ENCODE measurements around the gene BEST4. TPM values are rescaled to one million over a fixed set of nuclear protein-coding genes. Genes with fewer than 3 reads are reported as not detected.

Gene BEST4
- total and polyA plus RNA-seq, 2 of the 13 experiments (the other 11 are each of a cell fraction or from before 2014, with no cell fraction given): 0.77 to 1.4 TPM

DNA sequence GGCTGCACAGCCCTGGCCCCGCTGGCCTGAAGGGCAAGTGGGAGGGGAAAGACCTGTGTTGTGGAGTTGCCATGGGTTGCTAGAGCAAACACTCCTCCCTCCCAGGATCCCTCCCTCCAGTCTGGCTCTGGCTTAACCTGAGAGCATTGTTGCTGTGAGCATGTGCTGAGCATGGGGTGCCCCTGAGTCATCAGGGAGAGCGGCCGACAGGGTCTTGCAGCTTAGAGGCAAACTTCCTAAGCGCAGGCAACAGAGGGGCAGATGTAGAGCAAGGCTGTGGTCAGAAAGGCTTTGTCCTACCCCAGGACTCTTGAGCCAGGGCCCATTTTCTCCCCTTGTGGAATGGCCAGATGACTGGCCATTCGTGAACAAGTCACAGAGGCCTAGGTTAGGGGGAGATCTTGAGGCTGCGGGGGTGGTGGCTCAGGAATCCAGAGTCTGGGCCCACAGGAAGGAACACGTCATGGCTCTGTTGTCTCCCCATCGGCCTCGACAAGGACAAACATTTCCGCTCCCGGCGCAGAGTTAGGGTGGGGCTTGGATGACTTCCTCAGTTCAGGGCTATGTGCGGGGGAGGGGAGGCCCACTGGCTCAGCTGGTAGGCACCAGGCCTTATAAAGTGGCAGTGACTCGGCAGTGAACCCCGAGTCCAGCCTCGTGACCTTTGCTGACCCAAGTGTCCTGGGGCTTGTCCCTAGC is 19.5 kb upstream of the BEST4 start (continued):
- 0 out of 2 replicates have a peak, but pooled peaks have one; percentile 9 for TF ChIP-seq ZSCAN22 (CRISPR knock-in tag; IDR thresholded peaks at IDR 0.05)
- TF ChIP-seq, protein P1, sequence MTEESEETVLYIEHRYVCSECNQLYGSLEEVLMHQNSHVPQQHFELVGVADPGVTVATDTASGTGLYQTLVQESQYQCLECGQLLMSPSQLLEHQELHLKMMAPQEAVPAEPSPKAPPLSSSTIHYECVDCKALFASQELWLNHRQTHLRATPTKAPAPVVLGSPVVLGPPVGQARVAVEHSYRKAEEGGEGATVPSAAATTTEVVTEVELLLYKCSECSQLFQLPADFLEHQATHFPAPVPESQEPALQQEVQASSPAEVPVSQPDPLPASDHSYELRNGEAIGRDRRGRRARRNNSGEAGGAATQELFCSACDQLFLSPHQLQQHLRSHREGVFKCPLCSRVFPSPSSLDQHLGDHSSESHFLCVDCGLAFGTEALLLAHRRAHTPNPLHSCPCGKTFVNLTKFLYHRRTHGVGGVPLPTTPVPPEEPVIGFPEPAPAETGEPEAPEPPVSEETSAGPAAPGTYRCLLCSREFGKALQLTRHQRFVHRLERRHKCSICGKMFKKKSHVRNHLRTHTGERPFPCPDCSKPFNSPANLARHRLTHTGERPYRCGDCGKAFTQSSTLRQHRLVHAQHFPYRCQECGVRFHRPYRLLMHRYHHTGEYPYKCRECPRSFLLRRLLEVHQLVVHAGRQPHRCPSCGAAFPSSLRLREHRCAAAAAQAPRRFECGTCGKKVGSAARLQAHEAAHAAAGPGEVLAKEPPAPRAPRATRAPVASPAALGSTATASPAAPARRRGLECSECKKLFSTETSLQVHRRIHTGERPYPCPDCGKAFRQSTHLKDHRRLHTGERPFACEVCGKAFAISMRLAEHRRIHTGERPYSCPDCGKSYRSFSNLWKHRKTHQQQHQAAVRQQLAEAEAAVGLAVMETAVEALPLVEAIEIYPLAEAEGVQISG (CRISPR knock-in tag; IDR thresholded peaks at IDR 0.05): peak; percentile 49
- 0 out of 2 replicates have a peak, but pooled peaks have one; percentile 32 for TF ChIP-seq SMAD9 (CRISPR knock-in tag; IDR thresholded peaks at IDR 0.05)
- TF ChIP-seq ZNF563 (CRISPR knock-in tag; IDR thresholded peaks at IDR 0.05): peak; percentile 84; the same call in 1 of the 2 replicates
- peak; percentile 78 for TF ChIP-seq RCOR2 (CRISPR knock-in tag; IDR thresholded peaks at IDR 0.05)
- TF ChIP-seq TRIM24 (CRISPR knock-in tag; IDR thresholded peaks at IDR 0.05): no peak
- TF ChIP-seq ZBTB38 (CRISPR knock-in tag; IDR thresholded peaks at IDR 0.05): no peak
- peak; percentile 68; the same call in 1 of the 2 replicates for TF ChIP-seq SIN3A (IDR thresholded peaks at IDR 0.05; ENCODE audit: borderline replicate concordance, low read depth, low read length)
- TF ChIP-seq MED8 (CRISPR knock-in tag; IDR thresholded peaks at IDR 0.05; ENCODE audit: insufficient replicate concordance): no peak
- TF ChIP-seq, protein P2, sequence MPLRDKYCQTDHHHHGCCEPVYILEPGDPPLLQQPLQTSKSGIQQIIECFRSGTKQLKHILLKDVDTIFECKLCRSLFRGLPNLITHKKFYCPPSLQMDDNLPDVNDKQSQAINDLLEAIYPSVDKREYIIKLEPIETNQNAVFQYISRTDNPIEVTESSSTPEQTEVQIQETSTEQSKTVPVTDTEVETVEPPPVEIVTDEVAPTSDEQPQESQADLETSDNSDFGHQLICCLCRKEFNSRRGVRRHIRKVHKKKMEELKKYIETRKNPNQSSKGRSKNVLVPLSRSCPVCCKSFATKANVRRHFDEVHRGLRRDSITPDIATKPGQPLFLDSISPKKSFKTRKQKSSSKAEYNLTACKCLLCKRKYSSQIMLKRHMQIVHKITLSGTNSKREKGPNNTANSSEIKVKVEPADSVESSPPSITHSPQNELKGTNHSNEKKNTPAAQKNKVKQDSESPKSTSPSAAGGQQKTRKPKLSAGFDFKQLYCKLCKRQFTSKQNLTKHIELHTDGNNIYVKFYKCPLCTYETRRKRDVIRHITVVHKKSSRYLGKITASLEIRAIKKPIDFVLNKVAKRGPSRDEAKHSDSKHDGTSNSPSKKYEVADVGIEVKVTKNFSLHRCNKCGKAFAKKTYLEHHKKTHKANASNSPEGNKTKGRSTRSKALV (CRISPR knock-in tag; IDR thresholded peaks at IDR 0.05): peak; percentile 52; the same call in 1 of the 2 replicates
- TF ChIP-seq NCOA2 (CRISPR knock-in tag; IDR thresholded peaks at IDR 0.05): peak; percentile 34; the same call in 1 of the 2 replicates
- no peak for TF ChIP-seq ZNF720 (CRISPR knock-in tag; IDR thresholded peaks at IDR 0.05)
- TF ChIP-seq ZNF12 (CRISPR knock-in tag; IDR thresholded peaks at IDR 0.05): peak; percentile 22; the same call in 1 of the 2 replicates
- TF ChIP-seq, protein P3, sequence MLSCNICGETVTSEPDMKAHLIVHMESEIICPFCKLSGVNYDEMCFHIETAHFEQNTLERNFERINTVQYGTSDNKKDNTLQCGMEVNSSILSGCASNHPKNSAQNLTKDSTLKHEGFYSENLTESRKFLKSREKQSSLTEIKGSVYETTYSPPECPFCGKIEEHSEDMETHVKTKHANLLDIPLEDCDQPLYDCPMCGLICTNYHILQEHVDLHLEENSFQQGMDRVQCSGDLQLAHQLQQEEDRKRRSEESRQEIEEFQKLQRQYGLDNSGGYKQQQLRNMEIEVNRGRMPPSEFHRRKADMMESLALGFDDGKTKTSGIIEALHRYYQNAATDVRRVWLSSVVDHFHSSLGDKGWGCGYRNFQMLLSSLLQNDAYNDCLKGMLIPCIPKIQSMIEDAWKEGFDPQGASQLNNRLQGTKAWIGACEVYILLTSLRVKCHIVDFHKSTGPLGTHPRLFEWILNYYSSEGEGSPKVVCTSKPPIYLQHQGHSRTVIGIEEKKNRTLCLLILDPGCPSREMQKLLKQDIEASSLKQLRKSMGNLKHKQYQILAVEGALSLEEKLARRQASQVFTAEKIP (CRISPR knock-in tag; IDR thresholded peaks at IDR 0.05; ENCODE audit: borderline replicate concordance): no peak
- TF ChIP-seq SAFB2 (CRISPR knock-in tag; IDR thresholded peaks at IDR 0.05; ENCODE audit: borderline replicate concordance, low read depth): no peak
- no peak for TF ChIP-seq ZNF674 (CRISPR knock-in tag; IDR thresholded peaks at IDR 0.05; ENCODE audit: low read depth)
- TF ChIP-seq ZNF768 (CRISPR knock-in tag; IDR thresholded peaks at IDR 0.05): no peak; the same call in 1 of the 2 replicates
- TF ChIP-seq STAT5B (CRISPR knock-in tag; IDR thresholded peaks at IDR 0.05): no peak
- no peak; the same call in 1 of the 2 replicates for TF ChIP-seq ZNF224 (CRISPR knock-in tag; IDR thresholded peaks at IDR 0.05)
- TF ChIP-seq HDAC2 (CRISPR knock-in tag; IDR thresholded peaks at IDR 0.05): no peak; the same call in none of the 2 replicates
- TF ChIP-seq, protein P4, sequence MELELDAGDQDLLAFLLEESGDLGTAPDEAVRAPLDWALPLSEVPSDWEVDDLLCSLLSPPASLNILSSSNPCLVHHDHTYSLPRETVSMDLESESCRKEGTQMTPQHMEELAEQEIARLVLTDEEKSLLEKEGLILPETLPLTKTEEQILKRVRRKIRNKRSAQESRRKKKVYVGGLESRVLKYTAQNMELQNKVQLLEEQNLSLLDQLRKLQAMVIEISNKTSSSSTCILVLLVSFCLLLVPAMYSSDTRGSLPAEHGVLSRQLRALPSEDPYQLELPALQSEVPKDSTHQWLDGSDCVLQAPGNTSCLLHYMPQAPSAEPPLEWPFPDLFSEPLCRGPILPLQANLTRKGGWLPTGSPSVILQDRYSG (CRISPR knock-in tag; IDR thresholded peaks at IDR 0.05): no peak

Measured in HepG2 (cell line).